ENCODE measurements around the gene SLC6A5. TPM values are rescaled to one million over a fixed set of nuclear protein-coding genes. Genes with fewer than 3 reads are reported as not detected.

The SLC6A5 gene
- total RNA-seq, 1 experiment from 2014 or later, result not detected

- CTCF ChIA-PET, result no interaction called here
- H3K4me1 ChIP-seq (ENCODE audit: control insufficient read depth, insufficient read depth, low read length), result no peaks in the 10 kb centered on the region
- no peaks in the 10 kb centered on the region for H3K36me3 ChIP-seq (ENCODE audit: control insufficient read depth, insufficient read depth, low read length)
- ATAC-seq (no peak), DNase-seq (ENCODE audit: low read depth, low spot score) (no peak)
- H3K4me3 ChIP-seq (ENCODE audit: low read depth in 2 of 2, low read length in 2 of 2), result no peak overlapping the region
- TF ChIP-seq REST (IDR thresholded peaks at IDR 0.05; ENCODE audit: insufficient read depth in 1 of 2, low read depth in 2 of 2, low read length in 1 of 2) (no peak), POLR2AphosphoS5 (IDR thresholded peaks at IDR 0.05; ENCODE audit: low read depth, low read length) (no peak), SIN3A (IDR thresholded peaks at IDR 0.05; ENCODE audit: borderline replicate concordance, insufficient read depth, low read depth, low read length) (no peak), CTCF (IDR thresholded peaks at IDR 0.05) (no peak), TCF7L2 (IDR thresholded peaks at IDR 0.05; ENCODE audit: low read depth, low read length) (no peak)
- no peak overlapping the region for H3K27ac ChIP-seq (ENCODE audit: low read length)
- no TSS peak for BruUV-seq (replicated peaks)
- POLR2A ChIA-PET, result no interaction called here
- in situ Hi-C loops (cut with HindIII; ENCODE audit: low pct_unique_long_range_greater_than_20kb, low sequenced_read_pairs) (no loop called here), intact Hi-C loops (cut with micrococcal nuclease; ENCODE audit: unreplicated experiment) (no loop called here)
- H3K9me3 ChIP-seq (ENCODE audit: control insufficient read depth, insufficient read depth, low read depth, low read length), result no peaks in the 10 kb centered on the region
- H3K27me3 ChIP-seq (ENCODE audit: control insufficient read depth, insufficient read depth, low read length), result peaks cover 18% of the 10 kb centered on the region
Observed at GRCh38 chr11:20604295-20604803, 4.9 kb downstream of the SLC6A5 start.

- H3K4me1 ChIP-seq (ENCODE audit: control insufficient read depth, insufficient read depth, low read length), result no peaks in the 10 kb centered on the region
- ChIA-PET POLR2A (no interaction called here), CTCF (no interaction called here)
- no peak overlapping the region for H3K4me3 ChIP-seq (ENCODE audit: low read depth in 2 of 2, low read length in 2 of 2)
- TF ChIP-seq REST (IDR thresholded peaks at IDR 0.05; ENCODE audit: insufficient read depth in 1 of 2, low read depth in 2 of 2, low read length in 1 of 2) (no peak), TCF7L2 (IDR thresholded peaks at IDR 0.05; ENCODE audit: low read depth, low read length) (no peak)
- H3K9me3 ChIP-seq (ENCODE audit: control insufficient read depth, insufficient read depth, low read depth, low read length), result no peaks in the 10 kb centered on the region
- no TSS peak for BruUV-seq (replicated peaks)
- intact Hi-C loops (cut with micrococcal nuclease; ENCODE audit: unreplicated experiment), result no loop called here
- H3K27ac ChIP-seq (ENCODE audit: low read length), result no peak overlapping the region
- H3K27me3 ChIP-seq (ENCODE audit: control insufficient read depth, insufficient read depth, low read length), result peaks cover 15% of the 10 kb centered on the region
- ATAC-seq (no peak), DNase-seq (ENCODE audit: low read depth, low spot score) (no peak)
- H3K36me3 ChIP-seq (ENCODE audit: control insufficient read depth, insufficient read depth, low read length), result no peaks in the 10 kb centered on the region
- in situ Hi-C loops (cut with HindIII; ENCODE audit: low pct_unique_long_range_greater_than_20kb, low sequenced_read_pairs), result no loop called here
Observed at GRCh38 chr11:20604864-20605601, 5.6 kb downstream of the SLC6A5 start.

Data from Panc1 (cell line).